Measurements from ENCODE around the gene C6orf89.
A peak's percentile ranks its signal among the peaks of the same experiment; 100 is the strongest.
"Not testable (repeated sequence)": the region's sequence is repeated elsewhere in the genome, so short reads cannot be mapped to it uniquely, and the experiment has no call there.

The C6orf89 gene

GRCh38 chr6:36888654-36889481 is 3.1 kb downstream of the C6orf89 start:
- Histone ChIP-seq H3K4me3 (ENCODE audit: low read depth, low read length) (no peak overlapping the region), H3K27me3 (replicated peaks) (no peaks in the 10 kb centered on the region), H3K27ac (no peak overlapping the region), H3K36me3 (replicated peaks) (no peaks in the 10 kb centered on the region)
- in situ Hi-C loops (cut with HindIII; ENCODE audit: low pct_ligation_motif_present, low sequenced_read_pairs), result no loop called here
- no peak for TF ChIP-seq CTCF (IDR thresholded peaks at IDR 0.05; ENCODE audit: low read depth, low read length, missing control alignments)
- no peak for DNase-seq

GRCh38 chr6:36890112-36890663 is 4.4 kb downstream of the C6orf89 start:
- in situ Hi-C loops (cut with HindIII; ENCODE audit: low pct_ligation_motif_present, low sequenced_read_pairs), result no loop called here
- Histone ChIP-seq H3K27ac (no peak overlapping the region), H3K36me3 (replicated peaks) (no peaks in the 10 kb centered on the region), H3K27me3 (replicated peaks) (no peaks in the 10 kb centered on the region), H3K4me3 (ENCODE audit: low read depth, low read length) (no peak overlapping the region)
- no peak for DNase-seq
- TF ChIP-seq CTCF (IDR thresholded peaks at IDR 0.05; ENCODE audit: low read depth, low read length, missing control alignments), result peak; percentile 23

DNA sequence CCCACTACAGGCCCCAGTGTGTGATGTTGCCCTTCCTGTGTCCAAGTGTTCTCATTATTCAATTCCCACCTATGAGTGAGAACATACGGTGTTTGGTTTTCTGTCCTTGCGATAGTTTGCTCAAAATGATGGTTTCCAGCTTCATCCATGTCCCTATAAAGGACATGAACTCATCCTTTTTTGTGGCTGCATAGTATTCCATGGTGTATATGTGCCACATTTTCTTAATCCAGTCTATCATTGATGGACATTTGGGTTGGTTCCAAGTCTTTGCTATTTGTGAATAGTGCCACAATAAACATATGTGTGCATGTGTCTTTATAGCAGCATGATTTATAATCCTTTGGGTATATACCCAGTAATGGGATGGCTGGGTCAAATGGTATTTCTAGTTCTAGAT is 5.4 kb downstream of the C6orf89 start:
- DNase-seq; H3K36me3 ChIP-seq (replicated peaks); in situ Hi-C loops (cut with HindIII; ENCODE audit: low pct_ligation_motif_present, low sequenced_read_pairs); H3K4me3 ChIP-seq (ENCODE audit: low read depth, low read length); H3K27ac ChIP-seq; H3K27me3 ChIP-seq (replicated peaks): not testable (repeated sequence)

DNA sequence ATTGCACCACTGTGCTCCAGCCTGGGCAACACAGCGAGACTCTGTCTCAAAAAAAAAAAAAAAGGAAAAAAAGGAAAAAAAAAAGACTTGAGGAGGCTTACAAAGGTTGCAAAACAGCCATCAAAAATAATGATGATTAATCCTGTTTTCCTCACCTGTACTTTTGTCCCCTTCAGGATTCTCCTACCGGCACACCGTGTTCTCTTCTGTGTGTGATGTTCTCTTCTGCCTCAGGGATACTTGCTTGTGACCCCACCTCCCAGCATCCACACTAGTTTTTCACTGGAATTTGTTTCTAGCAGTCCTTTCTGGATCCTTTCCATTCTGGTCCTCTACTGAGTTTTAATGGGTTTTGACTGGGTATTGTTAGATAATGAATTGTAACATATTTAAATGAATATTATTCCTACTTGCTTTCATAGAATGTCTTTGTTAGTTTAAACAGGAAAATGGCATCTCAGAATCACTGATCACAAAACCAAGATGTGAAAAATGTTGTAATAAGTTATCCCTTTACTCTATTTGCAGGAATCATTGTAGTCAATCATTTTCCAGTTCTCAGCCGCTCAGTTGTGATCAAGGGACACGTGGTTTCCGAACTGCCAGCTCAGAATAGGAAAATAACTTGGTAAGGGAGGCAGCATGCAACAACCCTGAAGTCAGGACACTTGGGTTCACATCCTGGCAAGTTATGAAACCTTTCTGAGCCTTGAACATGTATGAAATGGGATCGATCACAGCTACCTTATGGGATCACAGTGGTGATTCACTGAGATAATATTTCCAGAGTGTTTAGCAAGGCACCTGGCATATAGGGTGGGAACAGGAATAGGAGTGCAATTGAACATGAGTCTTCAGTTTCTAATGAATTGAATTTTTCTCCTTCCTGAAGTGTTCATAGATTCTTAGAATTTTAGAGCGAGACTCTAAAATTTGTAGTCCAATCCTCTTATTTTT is 8.5 kb downstream of the C6orf89 start:
- no peak for TF ChIP-seq CTCF (IDR thresholded peaks at IDR 0.05; ENCODE audit: low read depth, low read length, missing control alignments)
- Histone ChIP-seq H3K27me3 (replicated peaks) (no peaks in the 10 kb centered on the region), H3K27ac (no peak overlapping the region), H3K4me3 (ENCODE audit: low read depth, low read length) (no peak overlapping the region), H3K36me3 (replicated peaks) (peaks cover 3% of the 10 kb centered on the region)
- in situ Hi-C loops (cut with HindIII; ENCODE audit: low pct_ligation_motif_present, low sequenced_read_pairs), result no loop called here
- no peak for DNase-seq

DNA sequence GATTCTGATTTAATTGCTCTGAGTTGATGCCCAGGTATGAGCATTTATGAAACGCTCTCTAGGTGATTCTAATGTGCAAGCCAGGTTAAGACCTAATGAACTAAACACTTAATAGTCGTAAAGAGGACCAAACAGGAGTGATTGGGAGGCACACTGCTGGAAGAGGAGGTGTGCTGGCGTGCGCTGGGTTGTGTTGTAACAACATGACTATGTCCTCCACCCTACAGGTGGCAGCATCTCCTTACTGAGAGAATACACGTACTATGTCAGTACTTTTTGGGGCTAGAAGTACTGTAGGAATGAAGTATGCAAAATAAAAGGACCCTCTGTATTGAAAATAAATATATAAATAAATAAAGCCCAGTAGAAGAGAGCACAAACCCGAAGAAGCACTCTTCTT is 11.9 kb downstream of the C6orf89 start:
- in situ Hi-C loops (cut with HindIII; ENCODE audit: low pct_ligation_motif_present, low sequenced_read_pairs), result no loop called here
- Histone ChIP-seq H3K27ac (no peak overlapping the region), H3K36me3 (replicated peaks) (peaks cover 21% of the 10 kb centered on the region), H3K27me3 (replicated peaks) (no peaks in the 10 kb centered on the region), H3K4me3 (ENCODE audit: low read depth, low read length) (no peak overlapping the region)
- no peak for DNase-seq
- peak; percentile 33 for TF ChIP-seq CTCF (IDR thresholded peaks at IDR 0.05; ENCODE audit: low read depth, low read length, missing control alignments)

DNA sequence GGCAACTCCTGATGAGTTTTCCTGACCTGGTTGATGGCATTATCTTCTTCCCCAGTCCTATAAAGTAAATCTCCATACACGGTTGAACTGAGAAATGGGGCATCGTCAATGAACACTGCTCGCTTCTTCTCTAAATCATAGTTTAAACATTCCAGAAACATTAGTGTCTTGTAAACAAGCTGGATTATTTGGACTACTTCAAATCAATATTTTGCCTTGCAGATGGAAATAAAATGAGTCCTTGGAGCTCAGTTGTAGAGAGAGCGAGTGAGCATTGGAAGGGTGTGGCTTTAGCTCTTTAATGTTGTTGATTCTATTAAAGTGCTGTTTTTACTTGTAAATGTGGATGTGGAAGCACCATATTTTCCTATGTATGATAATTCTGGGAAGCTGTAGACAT is 18.4 kb downstream of the C6orf89 start:
- H3K27ac ChIP-seq, result no peak overlapping the region
- no peaks in the 10 kb centered on the region for H3K27me3 ChIP-seq (replicated peaks)
- TF ChIP-seq CTCF (IDR thresholded peaks at IDR 0.05; ENCODE audit: low read depth, low read length, missing control alignments), result no peak
- no peak overlapping the region for H3K4me3 ChIP-seq (ENCODE audit: low read depth, low read length)
- peaks cover 47% of the 10 kb centered on the region for H3K36me3 ChIP-seq (replicated peaks)
- DNase-seq, result no peak
- in situ Hi-C loops (cut with HindIII; ENCODE audit: low pct_ligation_motif_present, low sequenced_read_pairs), result no loop called here

Measured in brain microvascular endothelial cell (primary cell).